Upper lobe of left lung (tissue), 6 donors: ENCODE data around the gene EXOC4. TPM values are rescaled to one million over a fixed set of nuclear protein-coding genes. Genes with fewer than 3 reads are reported as not detected.

Experiments used
- ATAC-seq, 2 donors: fragments of 200-7000 bp; cut with Tn5 transposase; one replicate each; pipeline ENCODE4 v1.9.1; 2022; ENCODE audit warnings: mild to moderate bottlenecking in 2 of 2, moderate library complexity in 2 of 2; ENCODE audit not compliant: low FRiP score in 2 of 2
- DNase-seq, 2 donors: peaks; one replicate each; pipeline ENCODE4 v3.0.0-alpha.2; 2019 to 2020
- H3K27ac ChIP-seq, 4 donors: fragments of 200-600 bp; sonication (generic); one replicate each; pipeline ENCODE4 v1.5.1; 2016 to 2019
- H3K27me3 ChIP-seq, 4 donors: fragments of 200-600 bp; sonication (generic); one replicate each; pipeline ENCODE4 v1.5.1; 2017 to 2019
- H3K36me3 ChIP-seq, 4 donors: fragments of 200-600 bp; sonication (generic); one replicate each; pipeline ENCODE4 v1.5.1; 2016 to 2019
- H3K4me1 ChIP-seq, 4 donors: fragments of 200-600 bp; sonication (generic); one replicate each; pipeline ENCODE4 v1.5.1; 2018 to 2019
- H3K4me3 ChIP-seq, 4 donors: fragments of 200-600 bp; sonication (generic); one replicate each; pipeline ENCODE4 v1.5.1; 2017 to 2019; ENCODE audit warnings: mild to moderate bottlenecking in 2 of 4, moderate library complexity in 1 of 4
- H3K9me3 ChIP-seq, 4 donors: fragments of 200-600 bp; sonication (generic); one replicate each; pipeline ENCODE4 v1.5.1; 2018 to 2019
- EP300 ChIP-seq, 4 donors: sonication (generic); formaldehyde crosslinking; IDR thresholded peaks; one replicate each; pipeline ENCODE4 v1.5.1; 2017; ENCODE audit warnings: antibody characterized with exemption in 4 of 4, control low read depth in 2 of 4
- POLR2A ChIP-seq, 4 donors: fragments of 450-650 bp; IDR thresholded peaks; one replicate each; pipeline ENCODE4 v1.5.1; 2016 to 2017; ENCODE audit warnings: antibody characterized with exemption in 4 of 4, mild to moderate bottlenecking in 2 of 4
- POLR2AphosphoS5 ChIP-seq, 2 donors: sonication (generic); formaldehyde crosslinking; IDR thresholded peaks; one replicate each; pipeline ENCODE4 v1.5.1; 2017; ENCODE audit warnings: antibody characterized with exemption in 2 of 2
- WGBS, 2 donors: methylation state at CpG; one replicate each; pipeline ENCODE4 v1.1.5; 2017 to 2018; 5-methylcytosine and 5-hydroxymethylcytosine counted together
- total RNA-seq, 6 donors: library from RNA; depleted of rRNA in 4 of 6; stranded (reverse); fragments of >200 nt in 4 of 6; gene quantifications; one replicate each; pipeline versions ENCODE4 v1.1.0 to v1.2.1, GENCODE V29; 2016 to 2021
- TF ChIP-seq, protein P1 (sequence below), 6 experiments: fragments of 450-650 bp in 4 of 6; fragments of 200-600 bp in 2 of 6; sonication (generic) in 2 of 6; IDR thresholded peaks; one replicate each; pipeline ENCODE4 v1.5.1; 2016 to 2019; ENCODE audit warnings: antibody characterized with exemption in 6 of 6
- donor health status: DM: no; HTN: no; CAD: no; lungs with moderate emphysema.
- donor health status: DM: no; HTN: yes; CAD: no; lungs with severe emphysema.

Gene EXOC4
- total RNA-seq, 6 donors from 2014 or later, result 56.3 to 325 (median 99.4) TPM

DNA sequence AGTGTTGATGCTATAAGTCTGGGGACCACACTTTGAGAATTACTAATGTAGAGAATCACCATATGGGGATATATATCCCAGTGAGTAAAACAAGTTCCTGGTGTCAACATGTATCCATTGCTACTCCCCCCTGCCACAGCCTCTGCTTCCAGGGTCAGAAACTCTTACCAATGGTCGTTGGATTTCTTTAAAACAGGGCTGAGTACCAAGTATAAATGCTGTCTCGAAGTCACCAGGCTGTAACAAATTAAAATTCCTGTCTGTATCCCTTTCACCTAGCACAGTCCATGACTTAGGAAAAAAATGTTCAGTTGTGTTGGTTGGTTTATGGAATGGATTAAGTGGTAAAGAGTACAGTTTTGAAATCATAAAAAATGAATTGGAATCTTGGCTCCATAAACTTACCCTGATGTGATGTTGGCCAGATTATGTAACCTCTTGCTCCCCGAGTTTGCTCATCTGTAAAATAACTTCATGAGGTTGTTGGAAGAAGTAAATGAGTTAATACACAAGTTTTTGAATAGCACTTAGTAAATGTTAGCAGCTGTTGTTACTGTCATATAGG, 510.3 kb downstream of the EXOC4 start:
- 74 to 76% methylated on average over 3 of the region's 3 CpGs for WGBS, 2 donors
- H3K27ac ChIP-seq, result no peak overlapping the region
- no peak for TF ChIP-seq POLR2AphosphoS5 (IDR thresholded peaks at IDR 0.05)
- no peak for TF ChIP-seq POLR2A (IDR thresholded peaks at IDR 0.05)
- TF ChIP-seq, protein P1, sequence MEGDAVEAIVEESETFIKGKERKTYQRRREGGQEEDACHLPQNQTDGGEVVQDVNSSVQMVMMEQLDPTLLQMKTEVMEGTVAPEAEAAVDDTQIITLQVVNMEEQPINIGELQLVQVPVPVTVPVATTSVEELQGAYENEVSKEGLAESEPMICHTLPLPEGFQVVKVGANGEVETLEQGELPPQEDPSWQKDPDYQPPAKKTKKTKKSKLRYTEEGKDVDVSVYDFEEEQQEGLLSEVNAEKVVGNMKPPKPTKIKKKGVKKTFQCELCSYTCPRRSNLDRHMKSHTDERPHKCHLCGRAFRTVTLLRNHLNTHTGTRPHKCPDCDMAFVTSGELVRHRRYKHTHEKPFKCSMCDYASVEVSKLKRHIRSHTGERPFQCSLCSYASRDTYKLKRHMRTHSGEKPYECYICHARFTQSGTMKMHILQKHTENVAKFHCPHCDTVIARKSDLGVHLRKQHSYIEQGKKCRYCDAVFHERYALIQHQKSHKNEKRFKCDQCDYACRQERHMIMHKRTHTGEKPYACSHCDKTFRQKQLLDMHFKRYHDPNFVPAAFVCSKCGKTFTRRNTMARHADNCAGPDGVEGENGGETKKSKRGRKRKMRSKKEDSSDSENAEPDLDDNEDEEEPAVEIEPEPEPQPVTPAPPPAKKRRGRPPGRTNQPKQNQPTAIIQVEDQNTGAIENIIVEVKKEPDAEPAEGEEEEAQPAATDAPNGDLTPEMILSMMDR (IDR thresholded peaks at IDR 0.05), result no peak
- no peak for TF ChIP-seq EP300 (IDR thresholded peaks at IDR 0.05)
- no peak for DNase-seq
- H3K36me3 ChIP-seq, result no peaks in the 10 kb centered on the region
- no peak for ATAC-seq
- no peaks in the 10 kb centered on the region for H3K27me3 ChIP-seq
- no peak overlapping the region for H3K4me3 ChIP-seq
- no peaks in the 10 kb centered on the region for H3K9me3 ChIP-seq
- no peaks in the 10 kb centered on the region for H3K4me1 ChIP-seq

DNA sequence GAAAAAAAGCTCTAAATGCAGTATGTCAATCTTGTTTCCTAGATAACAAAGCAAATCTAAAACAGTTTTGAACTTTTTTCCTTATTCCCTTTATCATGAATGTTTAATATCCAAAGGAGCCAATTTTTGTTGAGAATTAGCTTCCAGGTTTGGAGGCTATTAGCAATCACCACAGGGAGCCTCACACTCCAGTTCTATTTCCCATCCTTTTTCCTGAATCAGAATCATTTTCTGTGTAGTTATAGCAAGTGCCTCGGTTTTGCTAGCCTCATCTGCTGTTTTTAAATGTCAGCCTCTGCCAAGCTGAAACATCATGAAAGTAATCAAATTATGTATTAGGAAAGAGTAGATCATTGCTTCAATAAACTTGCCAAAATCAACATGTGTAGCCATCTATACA, 516.8 kb downstream of the EXOC4 start:
- no peaks in the 10 kb centered on the region for H3K4me1 ChIP-seq
- no peaks in the 10 kb centered on the region for H3K36me3 ChIP-seq
- DNase-seq, result no peak
- TF ChIP-seq, protein P1 (IDR thresholded peaks at IDR 0.05), result no peak
- TF ChIP-seq EP300 (IDR thresholded peaks at IDR 0.05) (no peak), POLR2AphosphoS5 (IDR thresholded peaks at IDR 0.05) (no peak), POLR2A (IDR thresholded peaks at IDR 0.05) (no peak)
- H3K4me3 ChIP-seq, result no peak overlapping the region
- 68 to 80% methylated on average over 1 of the region's 1 CpG for WGBS, 2 donors
- H3K27ac ChIP-seq, result no peak overlapping the region
- no peaks in the 10 kb centered on the region for H3K9me3 ChIP-seq
- ATAC-seq, result no peak
- H3K27me3 ChIP-seq, result no peaks in the 10 kb centered on the region

DNA sequence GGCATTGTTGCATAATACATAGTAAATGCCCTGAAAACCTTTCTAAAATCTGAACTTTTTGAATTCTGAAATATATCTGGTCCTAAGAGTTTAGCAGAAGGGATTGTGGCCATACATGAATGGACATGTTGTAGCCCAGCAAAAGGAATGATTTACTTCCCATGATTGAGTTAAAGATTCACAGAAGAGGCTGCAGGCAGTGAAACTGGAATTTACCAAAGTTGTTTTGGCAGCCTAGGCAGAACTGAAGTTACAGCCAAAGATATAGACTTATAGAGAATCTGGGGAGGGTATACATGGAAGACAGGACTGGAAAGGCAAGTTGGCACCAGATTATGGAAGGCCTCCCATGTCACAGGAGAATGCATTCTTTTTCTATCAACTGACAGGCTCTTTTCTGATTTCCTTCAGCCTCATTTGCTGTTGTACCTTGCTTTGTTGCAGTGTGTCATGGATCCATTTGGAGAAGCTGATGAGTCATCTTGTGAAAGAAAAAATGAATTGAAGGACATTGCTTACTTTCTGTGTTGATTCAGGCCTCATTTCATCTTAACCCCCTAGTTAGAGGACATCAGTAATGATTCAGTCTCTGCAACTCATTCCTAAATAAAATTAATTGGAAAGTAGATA, 518.1 kb downstream of the EXOC4 start:
- no peak for DNase-seq
- no peak for ATAC-seq
- H3K9me3 ChIP-seq, result no peaks in the 10 kb centered on the region
- no peaks in the 10 kb centered on the region for H3K36me3 ChIP-seq
- no peaks in the 10 kb centered on the region for H3K27me3 ChIP-seq
- no peak overlapping the region for H3K4me3 ChIP-seq
- no peak overlapping the region for H3K27ac ChIP-seq
- H3K4me1 ChIP-seq, result no peaks in the 10 kb centered on the region
- TF ChIP-seq POLR2AphosphoS5 (IDR thresholded peaks at IDR 0.05) (no peak), EP300 (IDR thresholded peaks at IDR 0.05) (no peak), POLR2A (IDR thresholded peaks at IDR 0.05) (no peak)
- TF ChIP-seq, protein P1 (IDR thresholded peaks at IDR 0.05), result no peak

DNA sequence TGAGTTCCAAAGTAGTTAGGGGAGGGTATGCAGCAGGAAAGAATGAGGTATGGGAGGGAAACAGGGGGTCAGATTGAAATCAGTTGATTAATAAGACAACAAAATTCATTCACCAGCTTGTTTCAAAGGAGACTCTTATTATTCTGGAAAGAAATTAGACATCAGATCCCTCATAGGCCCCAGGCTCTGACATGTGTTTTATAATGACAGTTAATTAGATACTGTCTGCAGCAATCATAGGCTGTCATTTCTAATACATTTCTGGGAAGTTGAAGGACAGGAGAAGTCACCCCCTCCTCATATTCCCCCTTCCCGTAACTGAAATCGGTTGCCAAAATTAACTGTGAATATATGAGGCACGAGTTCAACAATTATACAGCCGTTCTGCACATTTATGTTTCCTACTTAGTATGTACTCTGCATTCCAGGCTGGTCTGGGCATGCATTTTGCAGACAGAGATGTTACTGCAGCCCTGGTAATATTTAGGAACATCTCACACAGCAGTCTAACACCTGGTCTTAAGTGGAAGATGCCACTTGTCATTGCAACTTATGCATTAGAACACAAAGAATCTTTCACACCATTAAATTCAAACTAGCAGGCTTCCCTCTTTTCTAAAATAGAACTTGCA, 519.0 kb downstream of the EXOC4 start:
- no peak for ATAC-seq
- DNase-seq, result no peak
- 85 to 87% methylated on average over 4 of the region's 4 CpGs for WGBS, 2 donors
- TF ChIP-seq POLR2A (IDR thresholded peaks at IDR 0.05) (no peak), POLR2AphosphoS5 (IDR thresholded peaks at IDR 0.05) (no peak), EP300 (IDR thresholded peaks at IDR 0.05) (no peak)
- TF ChIP-seq, protein P1 (IDR thresholded peaks at IDR 0.05), result no peak
- Histone ChIP-seq H3K4me3 (no peak overlapping the region), H3K36me3 (no peaks in the 10 kb centered on the region), H3K4me1 (no peaks in the 10 kb centered on the region), H3K9me3 (no peaks in the 10 kb centered on the region), H3K27me3 (no peaks in the 10 kb centered on the region), H3K27ac (no peak overlapping the region)
